Right lobe of liver (tissue), 6 donors: ENCODE results near the gene UNC5B. TPM values are rescaled to one million over a fixed set of nuclear protein-coding genes. Genes with fewer than 3 reads are reported as not detected.

Experiments used
- ATAC-seq, 4 donors: fragments of 200-7000 bp; cut with Tn5 transposase; one replicate each; pipeline ENCODE4 v1.9.1; 2020; ENCODE audit warnings: mild to moderate bottlenecking in 4 of 4, moderate library complexity in 4 of 4
- DNase-seq, 3 donors: peaks; one replicate each; pipeline ENCODE4 v3.0.0-alpha.2; 2020
- H3K27ac ChIP-seq, 3 donors: fragments of 200-600 bp; one replicate each; pipeline ENCODE4 v1.8.0; 2022
- H3K27me3 ChIP-seq, 2 donors: fragments of 200-600 bp; one replicate each; pipeline ENCODE4 v1.8.0; 2022
- H3K36me3 ChIP-seq, 4 donors: fragments of 200-600 bp; sonication (generic) in 1 of 4; one replicate each; pipeline versions ENCODE4 v1.5.1 to v1.8.0; 2017 to 2022; ENCODE audit warnings: control low read depth in 1 of 4
- H3K4me1 ChIP-seq, 4 donors: fragments of 200-600 bp; sonication (generic) in 1 of 4; one replicate each; pipeline versions ENCODE4 v1.5.1 to v1.8.0; 2017 to 2022; ENCODE audit warnings: control low read depth in 1 of 4
- H3K4me3 ChIP-seq, 3 donors: fragments of 200-600 bp; one replicate each; pipeline ENCODE4 v1.8.0; 2022
- H3K9me3 ChIP-seq, 4 donors: fragments of 200-600 bp; sonication (generic) in 1 of 4; one replicate each; pipeline versions ENCODE4 v1.5.1 to v1.8.0; 2017 to 2022; ENCODE audit warnings: control low read depth in 1 of 4
- CTCF ChIP-seq, 4 donors: fragments of 200-600 bp in 3 of 4; fragments of 450-650 bp in 1 of 4; IDR thresholded peaks; one replicate each; pipeline versions ENCODE4 v1.5.1 to v1.8.0; 2016 to 2022; ENCODE audit warnings: antibody characterized with exemption in 4 of 4, mild to moderate bottlenecking in 2 of 4
- POLR2A ChIP-seq: fragments of 450-650 bp; IDR thresholded peaks from one replicate; pipeline ENCODE4 v1.6.1; 2017; ENCODE audit warnings: antibody characterized with exemption, mild to moderate bottlenecking
- WGBS: methylation state at CpG from one replicate; pipeline ENCODE4 v1.1.6; 2018; ENCODE audit warnings: low coverage, low lambda C conversion rate; ENCODE audit not compliant: insufficient coverage; ENCODE audit errors: missing lambda C conversion rate; 5-methylcytosine and 5-hydroxymethylcytosine counted together
- intact Hi-C, 2 donors: fragments of 100-400 bp; cut with DNase I; formaldehyde crosslinking; loops; one replicate each; pipeline versions ENCODE4 v1.11.2 to v1.14.1; 2022
- total RNA-seq, 6 experiments: library from RNA; depleted of rRNA in 2 of 6; stranded (reverse); fragments of >200 nt in 2 of 6; fragmentation: NEBNext Ultra II Directional in 3 of 6; extraction: Animal tissue kit (Norgen Biotek cat#: 25700) in 3 of 6; gene quantifications; one replicate each; pipeline versions ENCODE4 v1.1.0 to v1.2.4, GENCODE V29; 2016 to 2023
- donor health status: DM: no; HTN: yes; CAD: no.
- donor health status: DM: no; HTN: no; CAD: no.
- donor health status: DM: no; HTN: no; CAD: no.
- donor health status: DM: no; HTN: yes; CAD: no.
- donor health status: DM: no; HTN: yes; CAD: no.

Gene UNC5B
- total RNA-seq, 6 experiments from 2014 or later = 1.0 to 6.2 (median 2.1) TPM

GRCh38 chr10:71204746-71205145 lies 7.6 kb upstream of the UNC5B start:
- DNase-seq (no peak), ATAC-seq (no peak)
- WGBS = 19% methylated on average over 2 of the region's 2 CpGs
- intact Hi-C loops = no loop called here
- Histone ChIP-seq H3K4me1 (no peaks in the 10 kb centered on the region), H3K4me3 (no peak overlapping the region), H3K36me3 (no peaks in the 10 kb centered on the region), H3K27ac (no peak overlapping the region), H3K9me3 (no peaks in the 10 kb centered on the region), H3K27me3 (no peaks in the 10 kb centered on the region)
- no peak for TF ChIP-seq CTCF (IDR thresholded peaks at IDR 0.05)
- TF ChIP-seq POLR2A = no peak

GRCh38 chr10:71205468-71205867 lies 6.9 kb upstream of the UNC5B start:
- Histone ChIP-seq H3K9me3 (no peaks in the 10 kb centered on the region), H3K4me1 (no peaks in the 10 kb centered on the region), H3K27me3 (peaks cover 0 to 3% of the 10 kb centered on the region in 2 donors), H3K4me3 (no peak overlapping the region), H3K36me3 (no peaks in the 10 kb centered on the region), H3K27ac (no peak overlapping the region)
- no peak for DNase-seq
- ATAC-seq = no peak
- intact Hi-C loops = no loop called here
- 76% methylated on average over 4 of the region's 4 CpGs for WGBS
- TF ChIP-seq CTCF (IDR thresholded peaks at IDR 0.05) = no peak
- no peak for TF ChIP-seq POLR2A

- intact Hi-C loops = no loop called here
- WGBS = 13% methylated on average over 1 of the region's 1 CpG
- peaks cover 0 to 8% of the 10 kb centered on the region in 2 donors for H3K27me3 ChIP-seq
- DNase-seq (no peak), ATAC-seq (no peak)
- H3K4me1 ChIP-seq = peaks cover 0 to 5% (median 0%) of the 10 kb centered on the region in 4 donors
- no peaks in the 10 kb centered on the region for H3K9me3 ChIP-seq
- no peak for TF ChIP-seq POLR2A
- no peak for TF ChIP-seq CTCF (IDR thresholded peaks at IDR 0.05)
- no peaks in the 10 kb centered on the region for H3K36me3 ChIP-seq
- no peak overlapping the region for H3K27ac ChIP-seq
- H3K4me3 ChIP-seq = no peak overlapping the region
Observed at GRCh38 chr10:71206911-71207310, 5.5 kb upstream of the UNC5B start.

GRCh38 chr10:71207578-71207977 lies 4.8 kb upstream of the UNC5B start:
- intact Hi-C loops = no loop called here
- DNase-seq = no peak
- Histone ChIP-seq H3K27me3 (peaks cover 0 to 8% of the 10 kb centered on the region in 2 donors), H3K27ac (no peak overlapping the region), H3K36me3 (no peaks in the 10 kb centered on the region), H3K4me3 (no peak overlapping the region), H3K9me3 (no peaks in the 10 kb centered on the region), H3K4me1 (peaks cover 0 to 8% (median 0%) of the 10 kb centered on the region in 4 donors)
- no peak for TF ChIP-seq CTCF (IDR thresholded peaks at IDR 0.05)
- no peak for TF ChIP-seq POLR2A
- no peak for ATAC-seq

GRCh38 chr10:71209352-71209715 lies 3.0 kb upstream of the UNC5B start:
- ATAC-seq = no peak
- Histone ChIP-seq H3K27ac (no peak overlapping the region), H3K9me3 (no peaks in the 10 kb centered on the region), H3K4me3 (no peak overlapping the region), H3K4me1 (peaks cover 0 to 16% (median 0%) of the 10 kb centered on the region in 4 donors), H3K27me3 (peaks cover 0 to 8% of the 10 kb centered on the region in 2 donors), H3K36me3 (no peaks in the 10 kb centered on the region)
- intact Hi-C loops = no loop called here
- no peak for DNase-seq
- WGBS = 46% methylated on average over 3 of the region's 4 CpGs
- TF ChIP-seq CTCF (IDR thresholded peaks at IDR 0.05) (no peak), POLR2A (no peak)
